Measurements from ENCODE around the gene RAB40C.

The RAB40C gene

DNA sequence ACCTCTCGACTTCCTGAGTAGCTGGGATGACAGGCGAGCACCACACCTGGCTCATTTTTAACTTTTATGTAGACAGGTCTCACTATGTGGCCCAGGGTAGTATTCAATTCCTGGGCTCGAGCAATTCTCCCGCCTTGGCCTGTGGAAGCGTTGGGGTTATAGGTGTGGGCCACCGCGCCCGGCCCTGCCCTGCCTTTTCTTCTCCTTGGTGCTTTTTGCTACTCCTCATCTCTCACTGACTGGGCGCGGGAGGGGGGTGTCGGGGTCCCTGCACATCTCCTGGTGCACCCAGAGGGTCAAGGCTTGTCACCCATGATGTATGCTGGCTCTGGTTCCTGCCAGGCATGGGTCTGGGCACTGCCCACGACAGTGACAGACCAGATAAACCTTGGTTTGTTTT is 54.7 kb downstream of the RAB40C start:
- DNase-seq (ENCODE audit: low read depth, low spot score) = no peak

DNA sequence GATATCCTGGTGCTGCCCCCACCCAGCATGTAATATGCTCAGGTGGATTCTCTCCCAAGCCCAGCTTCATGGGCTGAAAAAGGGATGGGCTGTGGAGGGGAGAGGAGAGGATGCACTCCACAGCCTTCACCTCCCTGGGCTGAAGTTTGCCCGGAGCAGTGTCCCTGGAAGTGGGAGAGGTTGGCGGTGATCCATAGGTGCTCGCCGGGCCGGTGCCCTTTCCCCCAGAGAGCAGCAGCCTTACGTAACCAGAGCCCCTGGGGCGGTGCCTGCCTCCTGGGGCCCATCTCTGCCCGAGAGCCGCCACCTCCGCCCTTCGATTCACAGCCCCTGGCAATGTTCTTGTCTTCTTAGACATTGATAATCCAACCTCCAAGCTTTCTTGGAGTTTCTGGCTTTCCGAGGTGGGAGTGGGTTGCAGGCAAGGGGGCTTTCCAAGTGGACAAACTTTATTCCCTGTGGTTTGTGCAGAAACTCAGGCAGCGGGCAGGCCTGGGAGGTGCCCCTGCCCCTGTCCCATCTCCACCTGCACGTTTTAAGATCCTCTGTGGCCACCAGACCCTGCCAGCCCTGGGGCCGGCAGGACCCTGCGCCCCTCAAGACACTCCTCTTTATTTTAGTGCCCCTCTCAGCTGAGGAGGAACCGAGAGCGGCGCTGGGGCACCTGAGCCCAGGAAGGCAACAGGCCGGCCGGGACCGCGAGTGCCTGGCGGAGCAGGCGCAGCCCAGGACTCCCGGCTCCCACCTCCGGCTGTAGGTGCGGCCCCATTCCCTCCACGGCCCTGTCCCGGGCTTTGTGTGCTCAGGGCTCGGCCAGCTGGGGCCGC is 56.2 kb downstream of the RAB40C start:
- no peak for DNase-seq (ENCODE audit: low read depth, low spot score)

DNA sequence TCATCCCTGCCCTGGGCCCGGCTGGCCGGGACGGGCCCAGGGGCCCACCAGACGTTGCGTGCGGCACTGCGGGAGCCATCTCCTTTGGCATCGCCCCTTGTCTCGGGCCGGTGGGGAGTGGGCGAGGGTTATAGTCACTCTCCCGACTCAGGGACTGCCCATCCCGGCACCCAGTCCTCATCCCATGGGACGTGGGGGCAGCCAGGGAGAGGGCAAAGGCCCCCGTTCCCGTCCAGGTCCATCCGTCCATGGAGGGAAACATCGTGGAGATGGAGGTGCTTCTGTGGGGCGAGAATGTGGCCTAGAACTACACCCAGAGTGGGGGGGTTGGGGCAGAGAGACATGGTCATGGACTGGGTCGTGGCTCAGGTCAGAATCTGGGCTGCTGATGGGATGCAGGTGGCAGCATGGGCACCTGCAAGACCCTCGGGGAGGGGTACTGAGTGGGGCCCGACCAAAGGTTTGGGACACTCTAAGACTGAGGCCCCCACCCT is 56.9 kb downstream of the RAB40C start:
- no peak for DNase-seq (ENCODE audit: low read depth, low spot score)

DNA sequence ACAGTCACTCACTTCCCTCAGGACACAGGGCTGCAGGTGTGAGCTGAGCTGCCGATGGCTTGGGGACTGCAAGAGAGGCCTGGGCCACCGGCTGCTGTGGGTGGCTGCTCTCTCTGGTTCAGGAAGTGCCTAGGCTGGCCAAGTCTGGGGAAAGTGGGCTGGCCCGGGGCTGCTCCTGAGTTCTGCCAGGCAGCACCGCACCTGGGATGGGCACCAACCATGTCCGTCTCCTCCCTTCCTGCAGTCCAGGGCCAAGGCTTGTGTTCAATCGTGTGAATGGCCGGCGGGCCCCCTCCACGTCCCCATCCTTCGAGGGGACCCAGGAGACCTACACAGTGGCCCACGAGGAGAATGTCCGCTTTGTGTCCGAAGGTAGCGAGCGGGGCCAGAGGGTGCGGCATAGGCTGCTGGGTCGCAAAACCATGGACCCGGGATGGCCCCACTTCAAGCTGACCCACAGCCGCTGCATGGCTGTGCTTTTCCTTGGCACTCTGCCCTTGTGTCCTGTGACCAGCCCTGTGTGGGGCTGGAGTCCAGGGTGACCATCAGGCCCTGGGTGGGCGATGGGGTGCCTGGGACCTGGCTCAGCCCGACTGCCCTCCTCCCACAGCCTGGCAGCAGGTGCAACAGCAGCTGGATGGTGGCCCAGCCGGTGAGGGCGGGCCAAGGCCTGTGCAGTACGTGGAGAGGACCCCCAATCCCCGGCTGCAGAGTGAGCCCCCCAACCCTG is 57.5 kb downstream of the RAB40C start:
- no peak for DNase-seq (ENCODE audit: low read depth, low spot score)

DNA sequence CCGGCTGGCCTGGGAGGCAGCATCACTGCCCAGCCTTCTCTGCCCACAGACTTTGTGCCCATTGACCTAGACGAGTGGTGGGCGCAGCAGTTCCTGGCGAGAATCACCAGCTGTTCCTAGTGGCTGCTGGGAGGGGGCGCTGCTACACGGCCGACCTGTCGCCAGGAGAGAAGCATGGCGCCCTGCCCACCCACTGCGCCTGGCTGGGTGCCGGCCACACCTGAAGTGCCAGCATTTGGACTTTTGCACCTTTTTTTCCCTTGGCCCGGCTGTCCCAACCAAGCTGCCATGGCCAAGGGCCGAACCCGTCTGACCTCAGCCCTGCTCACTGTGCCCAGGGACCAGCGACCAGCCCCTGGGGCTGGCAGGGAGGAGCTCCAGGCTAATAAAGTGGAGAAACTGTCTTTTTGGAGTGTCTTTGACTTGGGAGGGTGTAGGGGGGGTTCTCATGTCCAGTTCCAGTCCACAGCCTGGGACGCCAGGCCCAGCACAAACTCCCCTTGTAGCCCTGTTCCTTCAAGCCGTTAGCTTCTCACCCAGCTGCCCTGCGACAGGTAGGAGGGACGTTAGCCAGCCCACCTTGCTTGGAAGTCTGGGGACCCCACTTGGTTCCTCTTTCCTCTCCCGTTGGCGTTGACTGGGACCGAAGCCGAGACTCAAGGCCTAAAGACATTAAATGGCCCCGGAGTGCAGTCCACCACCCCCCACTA is 58.4 kb downstream of the RAB40C start:
- no peak for DNase-seq (ENCODE audit: low read depth, low spot score)

DNA sequence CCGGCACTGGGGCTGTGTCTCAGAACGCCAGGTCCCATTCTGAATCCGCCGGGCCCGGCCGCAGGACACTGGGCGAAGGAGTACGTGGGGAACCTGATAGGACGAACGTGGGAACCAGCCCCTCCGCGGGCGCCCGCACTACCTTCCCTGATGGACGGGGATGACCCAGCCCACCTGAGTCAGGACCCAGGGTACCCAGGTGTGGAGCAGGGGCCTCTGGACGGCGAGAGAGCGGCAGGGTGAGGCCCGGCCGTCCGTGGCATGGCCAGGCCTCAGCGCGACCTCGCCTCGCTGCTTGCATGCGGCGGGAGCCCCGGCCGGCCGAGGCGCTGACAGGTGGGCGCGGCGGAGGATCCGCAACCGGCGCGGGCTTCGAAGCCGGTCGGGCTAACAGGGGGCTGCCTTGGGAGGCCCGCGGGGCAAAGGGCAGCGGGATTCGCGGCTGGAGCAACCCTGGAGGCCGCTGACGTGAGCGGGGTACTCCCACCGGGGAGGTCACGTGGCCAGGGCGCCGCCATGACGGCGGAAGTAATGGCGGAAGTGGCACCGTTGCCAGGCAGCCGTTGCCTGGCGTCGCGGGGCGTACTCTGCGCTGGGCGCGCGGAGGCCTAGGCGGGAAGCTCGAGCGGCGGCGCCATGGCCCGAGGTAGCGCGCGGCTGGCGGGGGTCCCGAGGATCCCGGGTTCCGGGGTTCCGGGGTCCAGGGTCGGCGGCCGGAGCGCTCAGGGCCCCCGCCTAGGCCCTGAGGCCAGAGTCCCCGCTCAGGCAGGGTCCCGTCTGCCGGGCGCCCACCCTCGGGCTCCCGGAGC is 59.1 kb downstream of the RAB40C start, which contains the start of gene WDR90:
Gene WDR90 (plus strand): TSS at position 585 of the 809 bp plus-strand sequence. CDS start 52 bp downstream, at position 637.
- peak; percentile 87 for DNase-seq (ENCODE audit: low read depth, low spot score)

DNA sequence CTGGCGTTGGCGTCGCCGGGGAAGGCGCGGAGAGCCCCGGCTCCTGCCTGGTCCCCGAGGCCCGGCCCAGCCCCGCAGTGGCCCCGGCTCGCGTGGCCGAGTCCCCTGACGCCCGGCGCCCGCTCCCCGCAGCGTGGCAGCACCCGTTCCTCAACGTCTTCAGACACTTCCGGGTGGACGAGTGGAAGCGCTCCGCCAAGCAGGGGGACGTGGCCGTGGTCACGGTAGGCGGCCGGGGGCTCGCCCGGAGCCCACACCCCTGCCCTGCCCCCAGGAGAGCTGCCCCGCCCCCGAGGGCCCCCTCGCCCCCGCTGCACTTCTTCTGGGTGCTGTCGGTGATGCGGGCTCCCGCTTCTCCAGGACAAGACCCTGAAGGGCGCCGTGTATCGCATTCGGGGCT is 59.8 kb downstream of the RAB40C start:
- no peak for DNase-seq (ENCODE audit: low read depth, low spot score)

DNA sequence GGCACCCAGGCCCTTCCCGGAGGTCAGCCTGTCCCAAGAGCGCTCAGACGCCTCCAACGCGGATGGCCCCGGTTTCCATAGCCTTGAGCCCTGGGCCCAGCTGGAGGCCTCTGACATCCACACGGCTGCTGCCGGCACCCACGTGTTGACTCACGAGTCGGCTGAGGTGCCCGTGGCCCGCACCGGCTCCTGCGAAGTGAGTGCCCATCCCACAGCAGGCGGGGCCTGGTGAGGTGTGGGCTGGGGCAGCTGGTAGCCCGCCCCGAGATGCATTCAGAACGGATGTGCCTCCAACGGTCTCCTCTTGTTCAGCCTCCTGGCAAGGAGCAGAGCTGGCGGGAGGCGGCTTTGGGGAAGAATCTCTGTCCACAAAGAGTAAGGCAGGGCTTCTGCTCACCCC is 62.0 kb downstream of the RAB40C start:
- DNase-seq (ENCODE audit: low read depth, low spot score) = no peak

DNA sequence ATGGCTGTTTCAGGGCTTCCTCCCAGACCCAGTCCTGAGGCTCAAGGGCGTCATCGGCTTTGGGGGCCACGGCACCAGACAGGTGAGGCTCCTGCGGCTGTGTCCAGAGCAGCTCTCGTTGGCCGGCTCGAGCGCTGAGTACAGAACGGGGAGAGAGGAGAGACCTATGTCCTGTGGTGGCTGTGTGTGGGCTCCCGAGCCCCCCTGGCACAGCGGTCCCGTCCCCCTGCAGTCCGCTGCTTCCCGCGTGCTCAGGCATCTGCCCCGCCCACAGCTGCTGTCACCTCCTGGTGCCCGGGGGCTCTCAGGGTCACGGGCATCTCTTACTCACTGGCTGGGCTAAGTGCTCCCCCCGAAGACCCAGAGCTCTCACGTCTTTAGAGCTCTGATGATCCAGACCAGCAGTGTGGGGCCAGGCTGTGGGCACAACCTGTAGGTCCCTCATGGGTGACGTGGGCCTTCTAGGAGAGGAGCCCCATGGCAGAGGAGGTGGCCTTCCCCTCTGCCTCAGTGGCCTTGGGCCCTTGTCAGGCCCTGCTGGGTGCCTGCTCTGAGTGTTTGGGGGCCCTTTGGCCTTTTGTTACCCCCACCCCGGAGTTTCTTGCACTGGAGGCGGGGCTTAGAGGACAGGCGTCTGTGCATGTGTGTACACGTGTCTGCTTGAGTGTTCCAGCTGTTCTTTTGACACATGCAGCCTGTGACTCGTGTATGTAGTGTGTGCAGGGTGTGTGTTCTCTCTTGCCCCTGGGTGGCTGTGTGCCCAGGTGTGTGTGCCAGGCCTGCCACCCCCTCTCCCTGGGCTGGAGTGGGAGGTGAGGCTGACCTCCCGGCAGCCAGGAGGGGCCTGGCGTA is 62.8 kb downstream of the RAB40C start:
- no peak for DNase-seq (ENCODE audit: low read depth, low spot score)

DNA sequence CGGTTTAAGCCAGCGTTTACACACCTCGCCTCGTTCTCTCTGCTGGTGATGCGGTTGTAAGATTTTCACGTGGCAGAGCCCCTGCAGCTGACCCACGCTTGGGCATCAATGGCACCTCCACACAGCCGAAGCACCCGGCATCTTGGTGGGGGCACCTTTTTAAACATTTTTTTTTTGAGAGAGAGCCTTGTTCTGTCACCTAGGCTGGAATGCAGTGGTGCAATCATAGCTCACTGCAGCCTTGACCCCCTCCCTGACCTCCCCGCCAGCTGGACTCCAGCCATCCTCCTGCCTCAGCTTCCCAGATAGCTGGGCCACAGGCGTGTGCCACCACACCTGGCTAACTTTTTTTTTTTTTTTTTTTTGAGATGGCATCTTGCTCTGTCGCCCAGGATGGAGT is 64.2 kb downstream of the RAB40C start:
- DNase-seq (ENCODE audit: low read depth, low spot score) = no peak

DNA sequence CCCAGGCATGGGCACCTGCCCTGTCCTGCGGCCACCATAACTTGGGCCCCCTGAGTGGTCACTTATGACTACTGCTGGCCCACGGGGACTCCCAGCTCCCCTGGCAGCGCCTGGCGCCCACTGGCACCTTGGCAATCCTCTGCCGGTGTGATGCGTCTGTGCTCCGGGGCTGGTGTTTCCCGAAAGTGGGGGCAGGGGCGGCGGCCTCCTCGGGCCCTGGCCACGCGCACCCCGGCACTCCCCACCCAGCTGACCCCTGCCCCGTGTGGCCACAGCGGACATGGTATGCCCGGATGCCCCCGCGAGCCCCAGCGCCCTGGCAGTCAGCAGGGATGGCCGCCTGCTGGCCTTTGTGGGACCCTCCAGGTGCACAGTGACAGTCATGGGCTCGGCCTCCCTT is 67.6 kb downstream of the RAB40C start:
- DNase-seq (ENCODE audit: low read depth, low spot score) = no peak

DNA sequence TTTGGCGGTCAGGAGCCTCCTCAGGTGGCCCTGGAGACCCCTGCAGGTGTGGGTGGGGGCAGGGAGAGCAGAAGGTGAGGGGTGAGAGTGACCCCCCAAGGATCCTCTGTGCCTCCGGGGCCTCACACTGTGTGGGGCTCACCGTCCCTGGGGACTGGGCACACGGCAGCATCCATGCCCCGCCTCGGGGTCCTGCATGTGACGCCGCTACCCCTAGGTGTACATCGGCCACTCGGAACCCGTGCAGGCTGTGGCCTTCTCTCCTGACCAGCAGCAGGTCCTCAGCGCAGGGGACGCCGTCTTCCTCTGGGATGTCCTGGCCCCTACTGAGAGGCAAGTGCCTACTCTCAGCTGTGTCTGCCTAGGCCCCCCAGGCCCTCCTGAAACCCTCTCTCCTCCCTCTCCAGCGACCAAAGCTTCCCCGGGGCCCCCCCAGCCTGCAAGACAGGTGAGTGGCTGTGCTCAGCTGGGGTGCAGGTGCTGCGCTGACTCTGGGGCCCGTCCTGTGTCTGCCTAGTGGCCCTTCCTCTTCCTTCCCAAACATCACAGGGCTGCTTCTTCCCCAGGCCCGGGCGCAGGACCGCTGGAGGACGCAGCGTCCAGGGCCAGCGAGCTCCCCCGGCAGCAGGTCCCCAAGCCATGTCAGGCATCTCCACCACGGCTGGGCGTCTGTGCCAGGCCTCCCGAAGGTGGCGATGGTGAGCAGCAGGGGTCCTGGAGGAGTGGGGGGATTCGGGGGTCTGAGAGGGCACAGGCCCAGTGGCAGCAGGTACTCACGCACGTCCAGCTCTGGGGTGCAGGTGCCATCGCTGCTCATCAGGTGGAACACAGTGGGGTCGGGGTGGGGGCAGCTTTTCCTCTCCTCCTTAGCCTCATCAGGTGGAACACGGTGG is 69.1 kb downstream of the RAB40C start:
- DNase-seq (ENCODE audit: low read depth, low spot score) = no peak

DNA sequence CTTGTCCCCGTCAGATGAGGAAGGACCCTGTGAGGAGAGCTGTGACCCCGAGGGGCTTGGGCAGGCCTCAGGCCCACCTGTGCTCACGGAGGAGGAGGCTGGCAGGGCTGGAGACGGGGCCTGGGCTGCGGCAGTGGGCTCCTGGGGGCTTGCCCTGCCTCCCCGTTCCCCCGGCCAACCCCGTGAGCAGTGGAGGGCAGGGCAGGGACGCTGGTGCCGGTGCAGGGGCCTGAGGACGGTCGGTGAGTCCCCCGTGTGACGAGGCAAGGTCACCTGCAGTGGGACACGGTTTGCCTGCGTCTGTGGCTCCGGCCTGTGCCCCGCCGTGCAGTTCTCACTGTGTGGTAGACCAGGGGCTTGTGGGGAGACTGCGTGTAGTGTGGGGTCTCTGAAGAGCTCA is 69.8 kb downstream of the RAB40C start:
- DNase-seq (ENCODE audit: low read depth, low spot score) = no peak

DNA sequence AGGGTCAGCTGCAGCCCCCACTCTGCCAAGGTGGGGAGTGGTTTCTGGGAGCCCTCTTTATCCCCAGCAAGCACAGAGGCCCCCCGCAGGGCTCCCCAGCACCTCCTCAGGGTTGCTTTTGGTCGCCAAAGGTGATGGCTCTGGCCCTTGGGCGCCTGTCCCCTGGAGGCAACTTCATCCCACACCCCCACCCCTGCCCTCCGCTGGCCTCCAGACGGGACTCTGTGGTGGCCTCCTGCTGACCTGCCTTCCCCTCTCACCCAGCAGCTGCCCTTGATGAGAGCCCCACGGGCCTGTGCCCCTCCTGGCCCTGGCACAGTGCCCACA is 70.2 kb downstream of the RAB40C start:
- DNase-seq (ENCODE audit: low read depth, low spot score) = no peak

DNA sequence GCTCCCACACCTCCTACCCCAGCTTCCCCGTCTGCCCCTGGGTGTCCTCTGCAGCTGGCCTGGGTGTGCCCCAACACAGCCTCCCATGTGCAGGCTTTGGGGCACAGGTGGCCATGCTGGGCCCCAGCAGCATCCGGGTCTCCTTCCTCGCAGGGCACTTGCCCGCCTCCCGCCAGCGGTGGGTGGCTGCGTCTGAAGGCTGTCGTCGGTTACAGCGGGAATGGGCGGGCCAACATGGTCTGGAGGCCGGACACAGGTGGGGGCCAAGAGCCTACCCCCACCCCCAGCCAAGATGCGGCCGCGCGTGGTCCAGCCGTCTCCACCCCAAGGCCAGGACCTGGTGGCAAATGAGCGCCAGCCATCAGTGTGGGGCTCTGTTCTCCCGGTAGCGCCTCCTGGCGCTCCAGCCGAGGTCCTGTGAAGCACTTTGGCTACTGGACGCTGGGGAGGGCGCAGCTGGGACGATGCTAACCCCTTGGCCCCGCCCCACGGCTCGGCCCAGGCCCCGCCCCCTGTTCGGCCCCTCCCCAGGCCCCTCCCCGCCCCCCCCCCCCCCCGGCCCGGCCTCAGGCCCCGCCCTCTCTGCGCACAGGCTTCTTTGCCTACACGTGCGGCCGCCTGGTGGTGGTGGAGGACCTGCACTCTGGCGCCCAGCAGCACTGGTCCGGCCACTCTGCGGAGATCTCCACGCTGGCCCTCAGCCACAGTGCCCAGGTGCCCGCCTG is 70.8 kb downstream of the RAB40C start:
- DNase-seq (ENCODE audit: low read depth, low spot score) = no peak

DNA sequence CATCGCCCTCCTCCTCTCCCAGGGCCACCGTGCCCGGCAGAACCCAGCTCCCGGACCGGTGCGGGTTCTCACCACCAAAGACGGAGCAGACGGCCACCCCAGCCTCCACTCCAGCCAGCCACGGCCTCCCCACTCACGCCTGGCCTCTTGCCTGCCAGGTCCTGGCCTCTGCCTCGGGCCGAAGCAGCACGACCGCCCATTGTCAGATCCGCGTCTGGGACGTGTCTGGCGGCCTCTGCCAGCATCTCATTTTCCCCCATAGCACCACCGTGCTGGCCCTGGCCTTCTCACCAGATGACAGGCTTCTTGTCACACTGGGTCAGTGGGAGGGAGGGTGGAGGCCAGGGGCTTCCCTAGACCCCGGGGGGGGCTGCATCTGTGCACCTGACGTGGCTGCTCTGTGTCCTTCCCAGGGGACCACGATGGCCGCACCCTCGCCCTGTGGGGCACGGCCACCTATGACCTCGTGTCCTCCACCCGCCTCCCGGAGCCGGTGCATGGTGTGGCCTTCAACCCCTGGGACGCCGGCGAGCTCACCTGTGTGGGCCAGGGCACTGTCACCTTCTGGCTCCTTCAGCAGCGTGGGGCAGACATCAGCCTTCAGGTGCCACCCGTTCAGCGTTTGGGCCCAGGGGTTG is 71.4 kb downstream of the RAB40C start:
- DNase-seq (ENCODE audit: low read depth, low spot score) = no peak

DNA sequence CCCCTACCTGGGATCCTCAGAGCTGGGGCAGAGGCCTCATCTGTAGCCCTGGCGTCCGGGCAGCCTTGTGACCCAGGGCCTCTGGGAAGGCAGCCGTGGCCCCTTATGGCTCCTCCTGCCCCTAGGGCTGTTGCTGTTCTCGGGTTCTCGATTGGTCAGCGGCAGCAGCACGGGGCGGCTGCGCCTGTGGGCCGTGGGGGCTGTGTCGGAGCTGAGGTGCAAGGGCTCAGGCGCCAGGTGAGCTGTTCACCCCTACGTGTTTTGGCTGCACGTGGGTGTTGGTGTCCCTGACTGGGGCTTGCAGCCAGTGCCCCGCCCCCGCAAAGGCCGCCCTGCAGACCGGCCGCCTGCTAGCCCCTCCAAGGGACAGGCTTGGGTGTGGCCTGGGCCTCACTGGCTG is 72.2 kb downstream of the RAB40C start:
- DNase-seq (ENCODE audit: low read depth, low spot score) = no peak

DNA sequence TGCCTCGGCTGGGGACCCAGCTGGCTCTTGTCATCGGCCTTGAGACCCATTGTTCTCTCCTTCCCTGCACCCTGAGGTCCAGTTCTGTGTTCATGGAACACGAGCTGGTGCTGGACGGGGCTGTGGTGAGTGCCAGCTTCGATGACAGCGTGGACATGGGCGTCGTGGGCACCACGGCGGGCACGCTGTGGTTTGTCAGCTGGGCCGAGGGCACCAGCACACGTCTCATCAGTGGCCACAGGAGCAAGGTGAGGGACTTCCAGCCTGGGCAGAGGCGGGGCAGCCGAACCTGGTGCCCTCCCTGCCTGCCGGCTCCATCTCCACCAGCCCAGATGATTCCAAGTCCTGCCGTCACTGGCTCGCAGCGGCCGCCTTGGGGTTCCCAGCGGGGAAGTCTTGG is 72.7 kb downstream of the RAB40C start:
- no peak for DNase-seq (ENCODE audit: low read depth, low spot score)

Measured in activated CD4-positive, CD25-positive, alpha-beta regulatory T cell treated with anti-CD3 and anti-CD28 coated beads, Interleukin-2, amount 50 U/mL, for 16 hours (primary cell).